ENCODE measurements around the gene IER5L.

The IER5L gene

DNA sequence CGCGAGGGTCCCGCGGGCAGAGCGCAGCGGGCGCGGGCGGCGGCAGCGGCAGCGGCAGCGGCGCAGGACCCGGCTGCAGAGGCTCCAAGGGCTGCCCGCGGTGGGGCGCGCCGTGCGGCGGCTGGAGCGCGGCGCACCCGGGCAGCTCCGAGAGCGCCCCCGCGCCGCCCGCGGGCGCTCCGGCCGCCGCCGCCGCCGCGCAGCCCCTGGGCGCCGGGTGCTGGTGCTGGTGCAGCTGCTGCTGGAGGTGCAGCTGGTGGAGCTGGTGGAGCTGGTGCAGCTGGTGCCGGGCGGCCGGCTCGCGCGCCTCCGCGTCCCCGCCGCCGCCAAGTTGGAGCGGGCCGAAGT lies 644 bp downstream of the IER5L start:
- peaks cover 27% of the 10 kb centered on the region for H3K4me1 Mint-ChIP-seq
- no peak overlapping the region for H3K27ac Mint-ChIP-seq

DNA sequence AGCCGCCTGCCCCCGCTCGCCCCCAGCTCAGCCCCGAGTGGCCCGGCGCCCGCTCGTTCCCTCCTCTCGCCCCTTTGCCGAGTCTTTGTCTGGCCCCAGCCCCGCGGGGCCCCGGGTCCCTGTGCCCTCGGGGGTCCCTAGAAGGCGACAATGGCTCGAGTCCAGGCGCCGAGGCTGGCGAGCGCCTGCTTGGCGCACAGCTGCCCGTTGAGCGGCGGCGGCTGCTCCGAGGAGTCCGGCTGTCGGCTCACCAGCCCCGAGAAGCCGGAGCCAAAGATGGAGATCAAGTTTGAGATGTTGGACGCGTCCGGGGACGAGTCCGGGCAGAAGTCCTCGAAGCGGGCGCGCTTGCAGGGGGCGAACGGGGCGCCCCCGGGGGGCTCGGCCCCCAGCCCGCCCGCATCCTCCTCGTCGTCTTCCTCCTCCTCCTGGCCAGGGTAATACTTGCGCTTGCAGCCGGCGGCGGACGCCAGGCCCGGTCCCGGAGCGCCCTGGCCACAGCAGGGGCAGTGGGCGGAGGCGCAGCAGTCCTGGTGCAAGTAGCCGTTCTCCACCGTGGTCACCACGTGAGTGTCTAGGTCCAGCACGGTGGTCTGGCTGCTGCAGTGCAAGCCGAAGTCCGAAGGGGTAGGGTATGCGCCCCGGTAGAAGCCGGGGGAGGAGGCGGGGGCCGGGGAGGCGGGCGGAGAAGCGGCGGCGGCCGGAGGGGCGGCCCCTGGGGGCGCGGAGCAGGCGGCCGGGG lies 1.2 kb downstream of the IER5L start:
- H3K27me3 Mint-ChIP-seq: peaks cover 38% of the 10 kb centered on the region
- no peaks in the 10 kb centered on the region for H3K9me3 Mint-ChIP-seq
- peaks cover 27% of the 10 kb centered on the region for H3K4me1 Mint-ChIP-seq
- ATAC-seq: no peak
- no peaks in the 10 kb centered on the region for H3K36me3 Mint-ChIP-seq
- peak overlapping the region; percentile 64 for H3K27ac Mint-ChIP-seq
- peak overlapping the region; percentile 85 for H3K4me3 Mint-ChIP-seq

More for the DNA sequence above, 644 bp downstream of the IER5L start:
- Mint-ChIP-seq H3K36me3 (no peaks in the 10 kb centered on the region), H3K27me3 (peaks cover 40% of the 10 kb centered on the region), H3K4me3 (no peak overlapping the region), H3K9me3 (no peaks in the 10 kb centered on the region)
- peak; percentile 49 for ATAC-seq

DNA sequence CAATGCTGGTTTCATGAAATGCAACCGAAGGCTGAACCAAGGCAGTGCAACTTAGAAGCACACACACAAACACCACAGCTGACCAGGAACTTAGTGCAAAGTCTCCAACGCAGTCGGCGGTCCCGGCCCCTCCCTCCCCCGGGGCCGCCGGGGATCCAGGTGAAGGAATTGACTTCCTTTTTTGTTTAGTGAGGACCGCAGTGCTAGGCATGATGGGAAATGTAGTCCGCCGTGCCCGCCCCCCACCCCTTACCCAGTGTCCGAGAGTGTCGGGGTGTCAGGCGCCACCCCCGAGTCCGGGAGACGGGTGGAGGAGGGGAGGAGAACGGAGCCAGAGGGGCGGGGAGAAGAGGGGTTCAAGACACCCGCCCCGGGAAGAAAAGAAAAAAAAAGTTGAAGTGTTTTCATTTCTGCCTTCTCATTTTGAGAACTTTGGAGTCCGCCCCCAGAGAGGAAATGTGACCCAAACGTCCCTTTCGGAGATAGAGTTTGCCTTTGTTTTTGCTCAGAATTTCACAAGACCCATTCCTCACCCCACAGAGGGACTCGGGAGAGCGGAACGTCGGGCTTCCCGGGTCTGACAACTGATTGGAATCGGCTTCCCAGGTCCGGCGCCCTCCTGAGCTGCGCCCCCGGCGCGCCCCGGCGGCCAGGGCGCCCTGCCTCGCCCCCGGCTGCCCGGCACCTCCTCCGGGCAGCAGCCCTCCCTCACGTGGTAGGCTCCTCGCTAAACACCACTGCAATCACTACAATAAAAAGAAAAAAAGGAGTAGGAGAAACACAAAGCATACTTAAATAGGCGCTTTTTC lies 2.0 kb downstream of the IER5L start:
- Mint-ChIP-seq H3K4me1 (peaks cover 27% of the 10 kb centered on the region), H3K4me3 (peak overlapping the region; percentile 85), H3K36me3 (no peaks in the 10 kb centered on the region), H3K9me3 (no peaks in the 10 kb centered on the region), H3K27me3 (peaks cover 38% of the 10 kb centered on the region), H3K27ac (peak overlapping the region; percentile 64)
- ATAC-seq: peak; percentile 52

DNA sequence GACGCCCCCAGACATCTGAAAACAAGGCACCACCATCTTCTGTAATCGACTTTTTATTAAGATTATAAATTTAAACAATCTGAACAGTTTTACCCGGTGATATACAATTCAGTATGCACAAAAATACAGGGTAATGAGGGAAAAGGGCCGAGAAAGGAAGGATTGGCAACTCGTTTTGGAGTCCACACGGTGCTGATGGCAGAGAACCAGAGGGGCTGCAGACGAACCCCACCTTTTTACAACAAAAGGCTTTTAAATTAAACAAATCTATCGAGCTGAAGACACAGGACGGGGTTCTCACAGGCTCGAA lies 2.6 kb downstream of the IER5L start:
- H3K9me3 Mint-ChIP-seq: no peaks in the 10 kb centered on the region
- peak overlapping the region; percentile 58 for H3K27ac Mint-ChIP-seq

DNA sequence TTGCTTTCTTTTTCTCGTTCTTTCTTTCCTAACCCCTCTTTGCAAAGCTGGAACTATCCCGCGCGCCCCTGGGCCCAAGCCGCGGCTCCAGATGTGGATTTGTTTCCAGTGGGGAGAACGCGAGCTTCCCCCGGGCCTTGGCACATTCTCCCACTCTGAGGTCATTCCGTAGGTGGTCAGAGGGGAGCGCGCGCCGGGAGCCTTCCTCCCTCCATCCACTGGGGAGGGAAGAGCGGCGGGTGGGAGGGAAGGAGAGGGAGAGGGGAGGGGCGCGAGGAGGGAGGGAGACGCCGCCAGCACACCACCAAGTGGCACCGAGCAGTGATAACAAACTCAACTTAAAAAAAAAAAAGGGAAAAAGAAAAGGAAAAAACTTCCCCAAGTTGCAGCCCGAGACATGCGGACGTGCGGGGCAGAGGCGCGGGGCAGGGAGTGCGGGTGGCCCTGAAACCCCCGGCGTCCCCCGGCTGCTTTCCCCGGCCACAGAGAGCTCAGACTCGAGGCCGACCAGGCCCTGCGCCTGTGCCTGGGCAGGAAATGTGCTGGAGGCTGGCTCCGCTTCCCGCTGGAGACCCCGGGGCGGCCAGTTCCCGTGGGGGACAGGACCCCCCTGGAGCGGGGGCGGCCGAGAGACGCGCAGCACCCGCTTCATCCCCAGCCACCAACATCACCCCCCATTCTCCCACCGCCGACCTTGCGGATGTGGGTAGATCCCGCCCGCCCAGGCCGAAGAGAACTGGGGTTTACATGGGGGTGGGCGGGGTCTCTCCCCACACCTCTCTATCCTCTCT lies 3.1 kb downstream of the IER5L start:
- H3K27ac Mint-ChIP-seq: peak overlapping the region; percentile 58
- H3K27me3 Mint-ChIP-seq: peaks cover 45% of the 10 kb centered on the region
- no peaks in the 10 kb centered on the region for H3K36me3 Mint-ChIP-seq
- ATAC-seq: no peak
- peak overlapping the region; percentile 85 for H3K4me3 Mint-ChIP-seq
- H3K9me3 Mint-ChIP-seq: no peaks in the 10 kb centered on the region
- H3K4me1 Mint-ChIP-seq: peaks cover 33% of the 10 kb centered on the region

More for the DNA sequence above, 2.6 kb downstream of the IER5L start:
- H3K36me3 Mint-ChIP-seq: no peaks in the 10 kb centered on the region
- ATAC-seq: no peak
- H3K27me3 Mint-ChIP-seq: peaks cover 40% of the 10 kb centered on the region
- peak overlapping the region; percentile 85 for H3K4me3 Mint-ChIP-seq
- H3K4me1 Mint-ChIP-seq: peaks cover 28% of the 10 kb centered on the region

DNA sequence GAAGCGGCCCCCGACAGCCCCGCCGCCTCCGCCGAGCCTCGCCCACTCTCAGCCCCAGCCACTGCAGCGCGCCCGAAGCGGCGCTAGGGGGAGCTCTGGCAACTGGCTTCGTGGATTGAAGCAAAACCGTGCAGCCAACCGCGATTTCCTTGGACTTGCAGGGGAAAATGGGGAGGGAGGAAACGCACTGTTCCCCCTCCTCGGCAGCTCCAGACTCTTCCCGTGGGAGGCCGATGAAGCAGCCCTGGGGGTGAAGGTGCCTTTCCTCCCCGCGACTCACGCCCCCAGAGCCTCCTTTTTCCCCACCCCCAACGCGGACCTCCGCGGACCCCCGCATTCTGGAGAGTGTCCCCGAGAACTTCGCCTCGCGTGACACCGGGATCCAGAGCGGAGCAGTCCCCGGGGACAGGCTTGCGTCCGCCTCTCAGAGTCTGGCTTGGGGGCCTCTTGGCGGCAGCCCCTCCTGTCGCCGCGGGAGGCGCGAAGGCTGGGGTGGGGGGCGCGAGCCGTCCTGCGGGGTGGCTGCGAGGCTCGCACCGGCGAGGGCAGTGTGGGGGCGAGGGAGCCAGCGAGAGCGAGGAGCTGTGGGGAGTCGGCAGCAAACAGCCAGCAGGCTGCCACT lies 3.8 kb downstream of the IER5L start:
- Mint-ChIP-seq H3K27ac (peak overlapping the region; percentile 58), H3K4me3 (peak overlapping the region; percentile 85), H3K36me3 (no peaks in the 10 kb centered on the region), H3K27me3 (peaks cover 41% of the 10 kb centered on the region), H3K4me1 (peaks cover 33% of the 10 kb centered on the region), H3K9me3 (no peaks in the 10 kb centered on the region)
- peak; percentile 25 for ATAC-seq

DNA sequence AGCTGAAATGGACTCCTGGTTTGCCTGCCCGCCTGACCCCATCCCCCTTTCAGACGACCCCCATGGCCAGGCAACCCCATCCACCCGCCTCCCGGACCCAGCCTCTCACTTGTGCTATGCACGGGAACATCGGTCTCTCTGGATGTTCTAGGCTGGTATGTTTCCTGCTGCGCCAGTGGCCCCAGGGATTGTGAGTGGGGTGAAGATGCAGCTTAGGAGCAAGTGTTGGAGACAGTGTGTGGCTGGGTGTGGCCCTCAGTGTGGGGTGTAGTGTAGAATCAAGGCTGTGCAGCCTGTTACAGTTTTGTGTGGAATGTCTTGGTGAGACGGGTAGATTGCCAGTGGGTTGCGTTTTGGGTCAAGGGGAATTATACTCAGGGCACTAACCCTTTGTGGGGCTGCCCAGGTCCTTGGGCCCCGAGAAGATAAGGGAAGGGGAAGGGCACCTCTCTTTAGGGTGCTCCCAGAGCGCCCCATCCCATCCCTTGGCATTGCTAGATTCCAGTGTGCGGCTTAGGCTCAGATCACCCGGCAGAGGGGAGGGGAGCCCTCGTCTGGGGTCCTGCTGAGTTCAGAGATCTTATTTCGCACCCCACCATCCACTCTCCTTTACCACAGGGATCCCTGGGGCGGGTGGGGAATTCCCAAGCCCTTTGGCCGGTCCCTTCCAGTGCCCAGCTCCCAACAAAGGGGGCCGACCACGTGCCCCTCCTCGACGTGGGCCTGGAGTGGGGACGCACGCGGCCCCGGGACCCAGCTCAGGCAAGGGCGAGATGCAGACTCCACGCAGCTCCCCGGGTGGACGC lies 4.6 kb downstream of the IER5L start:
- ATAC-seq: no peak
- Mint-ChIP-seq H3K9me3 (no peaks in the 10 kb centered on the region), H3K27me3 (peaks cover 34% of the 10 kb centered on the region), H3K4me3 (no peak overlapping the region), H3K27ac (no peak overlapping the region), H3K36me3 (no peaks in the 10 kb centered on the region), H3K4me1 (peaks cover 33% of the 10 kb centered on the region)

DNA sequence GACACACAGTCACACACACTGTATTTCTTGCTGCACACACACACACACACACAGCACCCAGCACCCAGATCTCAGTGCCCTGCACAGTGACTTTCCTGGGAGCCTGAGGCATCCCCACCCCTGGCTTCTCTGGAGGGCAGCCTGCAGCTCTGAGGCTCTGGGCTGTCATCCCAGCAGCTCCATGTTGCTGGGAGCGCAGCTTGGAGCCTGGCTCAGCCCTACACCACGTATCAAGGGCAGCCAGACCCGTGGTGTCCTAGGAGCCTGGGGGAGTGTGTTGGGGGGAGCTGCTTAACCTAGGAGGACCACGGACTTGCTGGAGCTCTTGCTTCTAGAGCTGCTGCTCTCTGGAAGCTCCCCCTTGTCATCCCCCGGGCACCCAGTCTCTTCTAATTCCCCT lies 5.2 kb downstream of the IER5L start:
- no peak overlapping the region for H3K27ac Mint-ChIP-seq
- no peak for ATAC-seq
- H3K9me3 Mint-ChIP-seq: no peaks in the 10 kb centered on the region
- H3K36me3 Mint-ChIP-seq: no peaks in the 10 kb centered on the region
- H3K4me1 Mint-ChIP-seq: peaks cover 34% of the 10 kb centered on the region
- peaks cover 34% of the 10 kb centered on the region for H3K27me3 Mint-ChIP-seq
- H3K4me3 Mint-ChIP-seq: no peak overlapping the region

DNA sequence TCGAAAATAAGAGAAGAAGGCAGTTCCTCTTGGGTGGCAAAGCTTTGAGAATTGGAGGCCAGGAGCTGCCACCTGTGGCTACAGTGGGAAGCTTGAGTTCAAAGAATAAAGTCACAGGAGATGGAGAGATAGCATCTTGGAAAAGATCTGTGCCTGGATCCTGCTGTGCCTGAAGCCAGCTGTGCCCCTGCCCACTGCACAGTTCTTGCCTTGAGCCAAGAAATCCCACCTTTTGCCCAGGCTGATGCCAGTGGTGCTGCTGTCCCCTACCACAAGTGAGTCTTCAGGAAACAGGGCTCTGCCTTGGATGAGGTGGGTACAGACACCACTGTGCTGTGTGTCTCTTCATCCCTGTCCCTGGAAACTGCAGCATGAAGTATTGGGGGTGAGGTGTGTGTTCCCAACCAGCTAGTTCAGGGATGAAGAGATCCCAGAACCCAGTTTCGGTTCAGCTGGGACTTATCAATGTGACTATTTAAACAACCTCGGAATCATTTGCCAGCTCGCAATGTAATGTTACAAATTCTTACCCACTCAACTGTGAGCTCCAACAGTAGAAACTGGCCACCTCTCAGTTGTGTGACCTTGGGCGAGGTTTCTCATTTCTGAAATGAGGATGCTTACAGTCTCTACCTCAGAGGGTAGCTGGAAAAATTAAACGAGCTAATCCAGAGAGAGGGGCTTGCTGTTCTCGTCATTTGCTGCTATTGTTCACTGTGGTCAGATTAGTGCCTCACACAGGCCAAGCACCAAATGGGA lies 5.9 kb downstream of the IER5L start:
- Mint-ChIP-seq H3K27ac (no peak overlapping the region), H3K27me3 (peaks cover 34% of the 10 kb centered on the region)

DNA sequence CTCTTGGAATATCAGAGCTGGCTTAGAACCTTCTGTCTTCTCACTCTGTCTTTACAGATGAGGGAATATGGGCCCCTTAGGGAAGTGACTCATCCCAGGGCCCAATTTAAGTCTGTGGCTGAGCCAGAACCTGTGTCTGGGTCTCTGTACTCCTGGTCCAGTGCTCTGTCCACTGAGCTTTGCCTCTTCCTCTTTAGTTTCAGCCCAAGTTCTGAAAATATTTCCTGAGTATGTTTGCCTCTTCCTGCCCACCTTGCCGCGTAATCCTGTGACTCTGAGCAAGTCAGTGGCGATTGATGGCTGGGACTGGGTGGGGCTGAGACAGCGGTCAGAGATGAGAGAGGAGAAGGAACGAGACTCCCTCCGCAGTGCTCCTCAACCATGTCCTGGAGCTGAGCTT lies 7.8 kb downstream of the IER5L start:
- Mint-ChIP-seq H3K4me1 (peaks cover 28% of the 10 kb centered on the region), H3K27me3 (peaks cover 34% of the 10 kb centered on the region), H3K27ac (no peak overlapping the region), H3K9me3 (no peaks in the 10 kb centered on the region), H3K4me3 (no peak overlapping the region), H3K36me3 (no peaks in the 10 kb centered on the region)
- no peak for ATAC-seq

More for the DNA sequence above, 5.9 kb downstream of the IER5L start:
- ATAC-seq: no peak
- peaks cover 38% of the 10 kb centered on the region for H3K4me1 Mint-ChIP-seq
- no peaks in the 10 kb centered on the region for H3K36me3 Mint-ChIP-seq
- no peak overlapping the region for H3K4me3 Mint-ChIP-seq
- no peaks in the 10 kb centered on the region for H3K9me3 Mint-ChIP-seq

DNA sequence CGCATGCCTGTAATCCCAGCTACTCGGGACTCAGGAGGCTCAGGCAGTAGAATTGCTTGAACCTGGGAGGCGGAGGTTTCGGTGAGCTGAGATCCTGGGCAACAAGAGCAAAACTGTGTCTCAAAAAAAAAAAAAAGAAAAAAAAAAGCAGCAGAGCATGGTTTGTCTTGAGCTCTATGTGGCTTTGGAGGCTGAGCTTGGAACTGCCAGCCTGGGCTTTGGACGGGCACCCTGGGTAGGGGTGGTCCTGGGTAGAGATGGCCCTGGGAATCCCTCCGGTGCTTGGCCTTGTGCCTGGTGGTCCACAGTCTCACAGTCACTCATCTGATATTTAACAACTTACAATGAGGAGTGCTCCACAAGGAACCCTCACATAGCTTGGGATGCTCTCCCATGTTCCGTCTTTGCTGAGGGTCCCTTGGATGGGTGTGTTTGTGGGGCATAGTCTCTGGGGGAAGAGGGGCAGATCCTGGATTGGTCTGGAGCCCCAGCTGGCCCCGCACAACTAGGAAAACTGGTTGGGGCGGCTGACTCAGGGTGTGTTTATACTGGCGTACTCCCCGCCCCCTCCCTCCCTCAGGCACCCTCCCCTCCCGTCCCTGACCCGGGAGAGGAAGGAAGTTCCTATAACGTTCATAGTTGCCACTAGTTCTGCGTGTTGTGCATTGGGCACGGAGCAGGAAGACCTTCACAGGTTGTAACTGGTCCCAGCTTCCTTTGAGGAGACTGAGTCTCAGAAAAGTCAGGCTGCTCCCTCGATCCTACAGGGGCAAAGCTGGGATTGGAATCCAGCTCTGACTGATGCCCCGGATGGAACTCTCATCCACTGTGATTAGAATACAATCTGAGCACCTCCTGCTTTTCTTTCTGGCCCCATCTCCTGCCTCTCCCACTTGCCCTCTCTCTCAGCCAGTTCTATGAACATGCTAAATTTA lies 11.2 kb downstream of the IER5L start:
- H3K4me3 Mint-ChIP-seq: peak overlapping the region; percentile 50
- no peaks in the 10 kb centered on the region for H3K9me3 Mint-ChIP-seq
- ATAC-seq: no peak
- peaks cover 19% of the 10 kb centered on the region for H3K4me1 Mint-ChIP-seq
- peak overlapping the region; percentile 35 for H3K27ac Mint-ChIP-seq
- no peaks in the 10 kb centered on the region for H3K36me3 Mint-ChIP-seq
- H3K27me3 Mint-ChIP-seq: peaks cover 19% of the 10 kb centered on the region

DNA sequence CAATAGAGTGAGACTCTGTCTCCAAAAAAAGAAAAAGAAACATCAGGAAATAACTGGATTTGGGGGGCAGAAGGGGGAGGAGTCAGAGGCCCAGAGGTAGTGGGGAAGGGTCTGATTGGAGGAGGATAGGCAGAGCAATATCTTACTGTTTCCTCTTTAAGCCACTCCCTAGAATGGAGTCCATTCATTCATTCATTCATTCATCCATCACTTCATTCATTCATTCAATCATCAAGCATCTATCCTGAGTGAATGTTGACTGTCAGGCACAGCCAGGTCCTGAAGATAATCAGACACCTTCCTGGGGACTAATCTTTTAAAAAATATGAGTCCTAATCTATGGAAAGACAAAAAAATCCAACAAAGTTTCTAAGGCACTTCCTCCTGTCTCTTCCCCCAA lies 12.9 kb downstream of the IER5L start:
- Mint-ChIP-seq H3K9me3 (no peaks in the 10 kb centered on the region), H3K4me3 (no peak overlapping the region), H3K27ac (no peak overlapping the region), H3K27me3 (peaks cover 2% of the 10 kb centered on the region), H3K4me1 (peaks cover 15% of the 10 kb centered on the region), H3K36me3 (no peaks in the 10 kb centered on the region)
- no peak for ATAC-seq

DNA sequence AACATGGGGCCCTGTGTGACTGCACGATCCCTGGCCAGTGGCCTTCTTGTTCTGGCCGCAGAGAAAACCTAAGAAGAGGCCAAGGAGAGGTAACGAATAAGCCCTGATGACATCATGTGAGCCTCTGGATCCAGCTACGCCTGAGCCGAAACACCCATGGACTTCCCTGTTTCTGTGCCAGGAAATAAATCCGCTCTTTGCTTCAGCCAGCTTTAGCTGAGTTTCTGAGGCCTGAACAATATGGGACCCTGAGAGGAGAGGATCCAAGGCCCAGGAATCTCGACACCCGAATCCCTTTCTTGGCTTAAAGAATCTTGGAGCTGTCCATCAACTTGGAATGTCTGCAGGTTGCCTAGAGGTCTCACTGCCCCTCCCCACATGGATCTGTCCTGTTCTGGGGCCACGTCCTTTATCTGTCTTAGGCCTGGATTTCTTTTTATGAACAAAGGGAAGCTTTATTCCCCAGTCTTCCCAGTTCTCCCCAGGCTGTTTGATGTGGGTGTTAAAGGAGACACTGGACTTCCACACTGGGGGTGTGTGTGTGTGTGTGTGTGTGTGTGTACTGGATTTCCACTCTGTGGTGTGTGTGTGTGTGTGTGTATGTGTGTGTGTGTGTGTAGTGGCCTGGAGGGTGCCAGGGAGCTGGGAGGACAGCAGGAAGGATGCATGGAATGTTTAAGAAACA lies 13.7 kb downstream of the IER5L start:
- H3K4me1 Mint-ChIP-seq: peaks cover 12% of the 10 kb centered on the region
- H3K27ac Mint-ChIP-seq: no peak overlapping the region
- no peak for ATAC-seq
- no peak overlapping the region for H3K4me3 Mint-ChIP-seq
- H3K9me3 Mint-ChIP-seq: no peaks in the 10 kb centered on the region
- no peaks in the 10 kb centered on the region for H3K27me3 Mint-ChIP-seq
- no peaks in the 10 kb centered on the region for H3K36me3 Mint-ChIP-seq

Measured in stimulated activated memory B cell treated with anti-CD40 and anti-IgM and Interleukin-4, amounts not matched to agents 10 μg/mL and 1 μg/mL and 100 μg/mL, for 72 hours (primary cell).